Measurements from ENCODE around the gene CLSTN2.

CLSTN2 gene

DNA sequence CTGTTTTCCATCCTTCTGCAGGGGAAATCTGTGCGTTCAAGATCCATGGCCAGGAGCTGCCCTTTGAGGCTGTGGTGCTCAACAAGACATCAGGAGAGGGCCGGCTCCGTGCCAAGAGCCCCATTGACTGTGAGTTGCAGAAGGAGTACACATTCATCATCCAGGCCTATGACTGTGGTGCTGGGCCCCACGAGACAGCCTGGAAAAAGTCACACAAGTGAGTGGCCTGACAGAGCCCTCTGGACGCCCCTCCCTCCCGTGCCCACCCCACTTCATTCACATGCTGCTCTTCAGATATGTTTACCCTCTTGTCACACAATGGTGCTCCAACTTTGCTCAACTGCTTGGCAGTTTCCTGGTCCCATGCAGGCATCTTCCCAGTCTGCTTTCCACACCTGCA, 468.6 kb downstream of the CLSTN2 start:
- POLR2A ChIA-PET = no interaction called here
- no peak for DNase-seq (ENCODE audit: low read depth, low spot score)
- CTCF ChIA-PET = no interaction called here

DNA sequence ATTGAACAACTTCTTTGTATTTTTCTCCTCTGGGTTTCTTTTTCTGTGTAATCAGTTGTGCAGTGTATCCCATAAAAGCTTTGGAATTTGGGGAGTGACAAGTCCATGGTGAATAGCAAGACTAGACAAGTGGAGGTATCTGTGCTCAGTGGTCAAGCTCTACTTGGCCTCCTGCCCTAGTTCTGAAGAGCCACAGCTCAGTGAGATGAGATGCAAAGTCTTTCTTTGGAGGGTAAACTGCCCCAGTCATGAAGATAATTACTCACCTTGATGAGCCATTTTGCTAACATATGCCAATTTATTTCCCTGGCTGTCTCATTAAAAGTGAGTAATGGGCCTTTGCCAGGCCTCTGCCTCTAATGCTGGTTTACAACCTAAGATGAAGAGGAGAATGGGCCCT, 471.7 kb downstream of the CLSTN2 start:
- H3K4me3 ChIP-seq (ENCODE audit: low read depth, low read length) = no peak overlapping the region
- CTCF ChIA-PET = no interaction called here
- TF ChIP-seq, protein P1, sequence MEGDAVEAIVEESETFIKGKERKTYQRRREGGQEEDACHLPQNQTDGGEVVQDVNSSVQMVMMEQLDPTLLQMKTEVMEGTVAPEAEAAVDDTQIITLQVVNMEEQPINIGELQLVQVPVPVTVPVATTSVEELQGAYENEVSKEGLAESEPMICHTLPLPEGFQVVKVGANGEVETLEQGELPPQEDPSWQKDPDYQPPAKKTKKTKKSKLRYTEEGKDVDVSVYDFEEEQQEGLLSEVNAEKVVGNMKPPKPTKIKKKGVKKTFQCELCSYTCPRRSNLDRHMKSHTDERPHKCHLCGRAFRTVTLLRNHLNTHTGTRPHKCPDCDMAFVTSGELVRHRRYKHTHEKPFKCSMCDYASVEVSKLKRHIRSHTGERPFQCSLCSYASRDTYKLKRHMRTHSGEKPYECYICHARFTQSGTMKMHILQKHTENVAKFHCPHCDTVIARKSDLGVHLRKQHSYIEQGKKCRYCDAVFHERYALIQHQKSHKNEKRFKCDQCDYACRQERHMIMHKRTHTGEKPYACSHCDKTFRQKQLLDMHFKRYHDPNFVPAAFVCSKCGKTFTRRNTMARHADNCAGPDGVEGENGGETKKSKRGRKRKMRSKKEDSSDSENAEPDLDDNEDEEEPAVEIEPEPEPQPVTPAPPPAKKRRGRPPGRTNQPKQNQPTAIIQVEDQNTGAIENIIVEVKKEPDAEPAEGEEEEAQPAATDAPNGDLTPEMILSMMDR (IDR thresholded peaks at IDR 0.05; ENCODE audit: insufficient read depth, low read length, missing control alignments) = no peak
- POLR2A ChIA-PET = no interaction called here
- DNase-seq (ENCODE audit: low read depth, low spot score) = no peak

More for the DNA sequence above, 468.6 kb downstream of the CLSTN2 start:
- TF ChIP-seq, protein P1 (IDR thresholded peaks at IDR 0.05; ENCODE audit: insufficient read depth, low read length, missing control alignments) = no peak
- no peak overlapping the region for H3K4me3 ChIP-seq (ENCODE audit: low read depth, low read length)

DNA sequence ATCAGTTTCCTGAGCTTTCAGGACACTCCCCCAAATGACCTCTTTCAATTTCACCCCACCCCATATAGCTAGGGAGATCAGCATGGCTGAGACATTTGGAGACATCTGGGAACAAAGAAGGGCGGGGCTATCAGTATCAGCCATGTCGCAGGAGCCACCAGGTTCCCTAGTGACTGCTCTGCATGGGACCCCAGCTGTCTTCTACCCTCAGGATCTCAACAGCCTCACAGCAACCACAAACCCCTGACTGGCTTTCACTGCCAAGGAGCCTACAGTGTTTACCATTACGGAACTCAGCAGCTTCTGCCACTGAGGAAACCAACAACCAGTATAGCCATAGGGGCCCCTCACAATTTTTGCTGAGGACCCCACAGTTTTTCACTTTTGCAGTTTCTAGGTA, 473.3 kb downstream of the CLSTN2 start:
- TF ChIP-seq, protein P1 (IDR thresholded peaks at IDR 0.05; ENCODE audit: insufficient read depth, low read length, missing control alignments) = no peak
- CTCF ChIA-PET = interaction anchor here (1.2 kb wide), 1 partner anchor 21 kb away, joined by 3 read pairs; no protein-coding TSS in a partner anchor
- no peak overlapping the region for H3K4me3 ChIP-seq (ENCODE audit: low read depth, low read length)
- POLR2A ChIA-PET = no interaction called here
- no peak for DNase-seq (ENCODE audit: low read depth, low spot score)

DNA sequence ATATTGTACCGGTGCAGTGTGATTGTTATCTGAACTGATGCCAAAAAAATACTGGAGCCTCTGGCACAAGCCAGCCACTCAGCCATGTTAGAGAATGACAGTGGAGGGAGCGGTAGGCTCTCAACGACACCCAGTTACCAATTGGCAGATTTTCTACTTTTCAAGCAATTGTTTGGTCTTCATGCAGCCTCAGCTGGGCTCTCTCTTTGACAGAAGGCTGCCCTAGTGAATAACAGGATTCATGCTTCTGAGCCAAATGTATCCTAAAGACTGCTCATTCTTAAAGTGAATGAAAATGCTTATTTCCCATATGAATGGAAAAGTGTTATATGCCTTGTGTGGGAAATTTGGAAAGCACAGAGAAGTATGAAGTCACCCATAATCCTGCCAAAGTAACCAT, 481.7 kb downstream of the CLSTN2 start:
- ChIA-PET POLR2A (no interaction called here), CTCF (no interaction called here)
- TF ChIP-seq, protein P1 (IDR thresholded peaks at IDR 0.05; ENCODE audit: insufficient read depth, low read length, missing control alignments) = no peak
- no peak for DNase-seq (ENCODE audit: low read depth, low spot score)
- no peak overlapping the region for H3K4me3 ChIP-seq (ENCODE audit: low read depth, low read length)

DNA sequence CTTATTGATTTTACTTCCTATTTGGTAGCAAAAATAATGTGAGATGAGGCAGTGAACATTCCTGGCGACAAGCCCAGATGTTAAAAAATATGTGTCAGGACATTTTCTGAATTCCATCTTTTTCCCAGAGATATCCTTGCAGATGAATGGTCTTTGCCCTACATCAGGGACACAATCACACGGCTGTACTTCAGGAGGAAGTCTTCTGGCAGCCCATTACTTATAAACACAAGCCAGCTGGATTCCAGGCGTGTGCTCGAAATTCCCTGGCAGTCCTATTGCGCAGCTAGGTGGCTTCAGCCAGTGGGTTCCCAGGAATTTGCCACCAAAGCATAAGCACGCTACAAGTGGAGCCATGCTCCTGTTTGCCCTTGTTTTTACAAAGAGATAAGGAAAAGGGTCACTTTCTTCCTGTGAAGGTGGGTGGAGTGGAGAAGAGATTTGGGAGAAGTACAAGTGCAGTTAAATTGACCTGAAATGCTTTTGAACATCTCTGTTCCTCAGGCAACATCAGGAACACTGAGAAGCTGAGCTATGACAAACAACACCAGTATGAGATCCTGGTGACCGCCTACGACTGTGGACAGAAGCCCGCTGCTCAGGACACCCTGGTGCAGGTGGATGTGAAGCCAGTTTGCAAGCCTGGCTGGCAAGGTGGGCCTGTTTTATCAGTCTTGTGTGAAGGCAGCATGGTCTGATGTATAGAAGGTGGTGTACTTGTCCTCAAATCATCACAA, 485.8 kb downstream of the CLSTN2 start:
- ChIA-PET CTCF (no interaction called here), POLR2A (no interaction called here)
- DNase-seq (ENCODE audit: low read depth, low spot score) = peak; percentile 14

DNA sequence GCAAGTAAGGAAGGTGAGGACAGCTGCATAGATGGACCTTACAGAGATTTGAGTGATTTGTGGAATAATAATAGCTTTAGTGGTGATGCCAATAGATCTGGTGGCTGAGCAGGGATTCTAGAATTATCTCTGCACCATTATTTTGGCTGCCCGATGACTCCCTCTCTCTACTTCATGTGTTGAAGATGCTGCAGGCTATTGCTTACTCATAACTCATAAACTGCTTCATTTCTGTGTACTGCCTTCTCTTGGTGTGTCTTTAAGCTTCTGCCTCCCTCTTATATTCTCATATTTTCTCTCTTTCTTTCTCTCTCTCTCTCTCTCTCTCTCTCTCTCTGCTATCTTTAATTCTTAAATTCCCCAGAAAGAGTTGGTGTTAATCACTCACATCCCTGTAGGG, 486.9 kb downstream of the CLSTN2 start:
- POLR2A ChIA-PET = no interaction called here
- TF ChIP-seq, protein P1 (IDR thresholded peaks at IDR 0.05; ENCODE audit: insufficient read depth, low read length, missing control alignments) = no peak
- no peak overlapping the region for H3K4me3 ChIP-seq (ENCODE audit: low read depth, low read length)
- CTCF ChIA-PET = no interaction called here
- no peak for DNase-seq (ENCODE audit: low read depth, low spot score)

More for the DNA sequence above, 485.8 kb downstream of the CLSTN2 start:
- TF ChIP-seq, protein P1 (IDR thresholded peaks at IDR 0.05; ENCODE audit: insufficient read depth, low read length, missing control alignments) = no peak
- no peak overlapping the region for H3K4me3 ChIP-seq (ENCODE audit: low read depth, low read length)

Measured in AG04449 (cell line).